A673 (cell line): ENCODE measurements around the gene WRNIP1.

ENCODE experiments used
- CTCF ChIP-seq: fragments of 300-800, 200-600 bp; sonication (generic); conservative IDR thresholded peaks from 2 replicates; pipeline ENCODE4 v1.5.1; 2017; ENCODE audit warnings: low read depth, mild to moderate bottlenecking, antibody characterized with exemption, low read length, moderate library complexity, mixed read lengths
- EZH2 ChIP-seq: fragments of 200-600 bp; sonication (generic); IDR thresholded peaks from 2 replicates; pipeline ENCODE4 v1.6.1; 2017; ENCODE audit warnings: borderline replicate concordance, low read depth, mild to moderate bottlenecking, mixed read lengths, antibody characterized with exemption, low read length; ENCODE audit not compliant: poor library complexity, severe bottlenecking

GRCh38 chr6:2781685-2782355 lies 16.6 kb downstream of the WRNIP1 start:
- TF ChIP-seq CTCF (no peak), EZH2 (no peak)
